HEK293 (cell line): ENCODE measurements around the gene TUT4.

Experiments
- CTCF ChIA-PET: fragments of 350-600 bp; formaldehyde crosslinking; extraction: SDS; loops from one replicate; lab custom pipeline; 2021; ENCODE audit warnings: antibody characterized with exemption; lab: Yijun Ruan, JAX
- POLR2A ChIA-PET: fragments of 300-600 bp; formaldehyde crosslinking; extraction: SDS; loops from one replicate; lab custom pipeline; 2020; ENCODE audit warnings: antibody characterized with exemption, inconsistent platforms; lab: Yijun Ruan, JAX
- H3K27ac ChIP-seq: fragments of 200-500 bp; sonication (Bioruptor generic); 2 replicates; pipeline ENCODE4 v1.5.1; 2014; ENCODE audit warnings: low read depth, low read length, control low read depth, inconsistent platforms; ENCODE audit errors: extremely low read depth
- H3K36me3 ChIP-seq, 2 experiments: fragments of 200-500 bp in 1 of 2; sonication (Bioruptor generic) in 1 of 2; 1 replicate in 1 of 2; 2 replicates in 1 of 2; pipeline ENCODE4 v1.5.1; 2014 to 2017; ENCODE audit warnings: inconsistent platforms in 2 of 2, low read length in 2 of 2; ENCODE audit not compliant: control insufficient read depth in 2 of 2, insufficient read depth in 1 of 2
- H3K4me1 ChIP-seq: fragments of 200-500 bp; sonication (Bioruptor generic); 2 replicates; pipeline ENCODE4 v1.5.1; 2014; ENCODE audit warnings: mild to moderate bottlenecking, low read length, inconsistent platforms; ENCODE audit not compliant: control insufficient read depth, insufficient read depth
- H3K4me3 ChIP-seq: 2 replicates; pipeline ENCODE4 v1.5.1; 2011; ENCODE audit warnings: low read depth, mild to moderate bottlenecking, control low read depth, low read length, moderate library complexity
- H3K9me3 ChIP-seq: fragments of 200-500 bp; sonication (Bioruptor generic); 2 replicates; pipeline ENCODE4 v1.5.1; 2014; ENCODE audit warnings: low read depth, low read length, inconsistent platforms; ENCODE audit not compliant: control insufficient read depth, insufficient read depth
- GFI1B ChIP-seq: fragments of 450-650 bp; formaldehyde crosslinking; IDR thresholded peaks from 2 replicates; pipeline ENCODE4 v1.5.1; 2016; ENCODE audit warnings: missing biosample characterization, missing genetic modification characterization
- GLIS2 ChIP-seq: fragments of 450-650 bp; formaldehyde crosslinking; IDR thresholded peaks from 2 replicates; pipeline ENCODE4 v1.5.1; 2016; ENCODE audit warnings: missing biosample characterization, missing genetic modification characterization
- PATZ1 ChIP-seq: fragments of 450-650 bp; formaldehyde crosslinking; IDR thresholded peaks from 2 replicates; pipeline ENCODE4 v1.5.1; 2016; ENCODE audit warnings: missing biosample characterization, missing genetic modification characterization
- PRDM1 ChIP-seq: fragments of 450-650 bp; formaldehyde crosslinking; IDR thresholded peaks from 2 replicates; pipeline ENCODE4; 2016; ENCODE audit warnings: missing biosample characterization, missing genetic modification characterization
- REST ChIP-seq: fragments of 450-650 bp; formaldehyde crosslinking; IDR thresholded peaks from 2 replicates; pipeline ENCODE4 v1.5.1; 2016; ENCODE audit warnings: missing biosample characterization, missing genetic modification characterization
- SETDB1 ChIP-seq: IDR thresholded peaks from one replicate; pipeline ENCODE4 v1.6.1; 2017; ENCODE audit warnings: mild to moderate bottlenecking, low read length, moderate library complexity, mixed read lengths; ENCODE audit not compliant: insufficient read length
- ZBTB17 ChIP-seq: fragments of 450-650 bp; formaldehyde crosslinking; IDR thresholded peaks from 2 replicates; pipeline ENCODE4 v1.5.1; 2016; ENCODE audit warnings: missing biosample characterization, missing genetic modification characterization
- ZBTB44 ChIP-seq: fragments of 450-650 bp; IDR thresholded peaks from 2 replicates; pipeline ENCODE4 v1.5.1; 2018; ENCODE audit warnings: missing biosample characterization, mild to moderate bottlenecking, missing genetic modification characterization
- ZBTB48 ChIP-seq: fragments of 450-650 bp; formaldehyde crosslinking; IDR thresholded peaks from 2 replicates; pipeline ENCODE4 v1.5.1; 2016; ENCODE audit warnings: missing biosample characterization, missing genetic modification characterization
- ZNF133 ChIP-seq: fragments of 450-650 bp; formaldehyde crosslinking; IDR thresholded peaks from 2 replicates; pipeline ENCODE4 v1.5.1; 2016; ENCODE audit warnings: missing biosample characterization, missing genetic modification characterization
- ZNF239 ChIP-seq: fragments of 450-650 bp; formaldehyde crosslinking; IDR thresholded peaks from 2 replicates; pipeline ENCODE4 v1.5.1; 2016; ENCODE audit warnings: missing biosample characterization, missing genetic modification characterization
- ZNF37A ChIP-seq: fragments of 450-650 bp; IDR thresholded peaks from 2 replicates; pipeline ENCODE4 v1.5.1; 2018; ENCODE audit warnings: missing biosample characterization, missing genetic modification characterization
- ZNF394 ChIP-seq: fragments of 450-650 bp; formaldehyde crosslinking; IDR thresholded peaks from 2 replicates; pipeline ENCODE4 v1.5.1; 2016; ENCODE audit warnings: missing biosample characterization, missing genetic modification characterization, mild to moderate bottlenecking, moderate library complexity, borderline replicate concordance
- ZNF398 ChIP-seq: fragments of 450-650 bp; formaldehyde crosslinking; IDR thresholded peaks from 2 replicates; pipeline ENCODE4 v1.5.1; 2017; ENCODE audit warnings: missing biosample characterization, missing genetic modification characterization
- ZNF404 ChIP-seq: fragments of 450-650 bp; formaldehyde crosslinking; IDR thresholded peaks from 2 replicates; pipeline ENCODE4 v1.5.1; 2017; ENCODE audit warnings: missing biosample characterization, missing genetic modification characterization
- ZNF488 ChIP-seq: fragments of 450-650 bp; formaldehyde crosslinking; IDR thresholded peaks from 2 replicates; pipeline ENCODE4 v1.5.1; 2016; ENCODE audit warnings: missing biosample characterization, missing genetic modification characterization
- ZNF513 ChIP-seq: fragments of 450-650 bp; IDR thresholded peaks from 2 replicates; pipeline ENCODE4 v1.5.1; 2018; ENCODE audit warnings: missing biosample characterization, missing genetic modification characterization
- ZNF571 ChIP-seq: fragments of 450-650 bp; formaldehyde crosslinking; IDR thresholded peaks from 2 replicates; pipeline ENCODE4 v1.5.0; 2017; ENCODE audit warnings: missing biosample characterization, missing genetic modification characterization
- ZNF596 ChIP-seq: fragments of 450-650 bp; IDR thresholded peaks from 2 replicates; pipeline ENCODE4 v1.5.0; 2018; ENCODE audit warnings: missing biosample characterization, mild to moderate bottlenecking, missing genetic modification characterization, moderate library complexity
- ZNF677 ChIP-seq: fragments of 450-650 bp; IDR thresholded peaks from 2 replicates; pipeline ENCODE4 v1.5.0; 2018; ENCODE audit warnings: missing biosample characterization, mild to moderate bottlenecking, missing genetic modification characterization, moderate library complexity
- ZNF747 ChIP-seq: fragments of 450-650 bp; formaldehyde crosslinking; IDR thresholded peaks from 2 replicates; pipeline ENCODE4 v1.5.1; 2016; ENCODE audit warnings: missing biosample characterization, missing genetic modification characterization
- ZSCAN23 ChIP-seq: fragments of 450-650 bp; formaldehyde crosslinking; IDR thresholded peaks from 2 replicates; pipeline ENCODE4 v1.5.1; 2016; ENCODE audit warnings: missing biosample characterization, missing genetic modification characterization
- ZSCAN30 ChIP-seq: fragments of 450-650 bp; IDR thresholded peaks from 2 replicates; pipeline ENCODE4 v1.5.1; 2018; ENCODE audit warnings: missing biosample characterization, mild to moderate bottlenecking, missing genetic modification characterization, moderate library complexity
- ZSCAN4 ChIP-seq: fragments of 450-650 bp; formaldehyde crosslinking; IDR thresholded peaks from 2 replicates; pipeline ENCODE4 v1.5.1; 2017; ENCODE audit warnings: missing biosample characterization, missing genetic modification characterization

The TUT4 gene

GRCh38 chr1:52569449-52570210 is 16.7 kb upstream of the TUT4 start (continued):
- no peak for TF ChIP-seq ZNF677 (tag by site-specific recombination)
- no peak for TF ChIP-seq ZNF239 (tag by site-specific recombination)
- TF ChIP-seq SETDB1 = peak; percentile 13

- POLR2A ChIA-PET = no interaction called here
- Histone ChIP-seq H3K9me3 (no peaks in the 10 kb centered on the region), H3K4me1 (no peaks in the 10 kb centered on the region), H3K36me3 (no peaks in the 10 kb centered on the region), H3K27ac (no peak overlapping the region), H3K4me3 (no peak overlapping the region)
- CTCF ChIA-PET = interaction anchor here (0.7 to 1.3 kb wide), 4 partner anchors 10 to 1148 kb away, joined by 3 read pairs; no protein-coding TSS in a partner anchor
- TF ChIP-seq ZNF133 (tag by site-specific recombination) (no peak), PATZ1 (tag by site-specific recombination) (no peak), ZSCAN4 (tag by site-specific recombination) (no peak), ZNF398 (tag by site-specific recombination) (peak; percentile 82), ZNF571 (tag by site-specific recombination) (no peak), ZBTB17 (tag by site-specific recombination) (peak; percentile 64), ZNF747 (tag by site-specific recombination) (no peak), ZSCAN23 (tag by site-specific recombination) (no peak), ZNF37A (tag by site-specific recombination) (no peak), ZBTB48 (tag by site-specific recombination) (peak; percentile 75), ZSCAN30 (tag by site-specific recombination) (no peak), PRDM1 (tag by site-specific recombination) (peak; percentile 90), REST (no peak), ZBTB44 (tag by site-specific recombination) (no peak), ZNF394 (tag by site-specific recombination) (no peak), GLIS2 (tag by site-specific recombination) (no peak), ZNF488 (no peak), ZNF513 (tag by site-specific recombination) (no peak), ZNF404 (no peak), GFI1B (no peak), ZNF596 (0 out of 2 replicates have a peak, but pooled peaks have one; percentile 6)
These were observed 15.1 kb upstream of the TUT4 start for GRCh38 chr1:52567943-52568342.
